HepG2 (cell line): ENCODE measurements around the gene ADRA2A. TPM values are rescaled to one million over a fixed set of nuclear protein-coding genes. Genes with fewer than 3 reads are reported as not detected.

Experiments
- CC2D1A ChIP-seq: sonication (generic); formaldehyde crosslinking; IDR thresholded peaks from 2 replicates; pipeline ENCODE4 v1.8.1; 2023; ENCODE audit warnings: mild to moderate bottlenecking, missing genetic modification reagents
- CTCF ChIP-seq: sonication (generic); formaldehyde crosslinking; IDR thresholded peaks from 2 replicates; pipeline ENCODE4 v1.5.0; 2020; ENCODE audit warnings: mild to moderate bottlenecking, missing genetic modification reagents, moderate library complexity
- E2F5 ChIP-seq: sonication (generic); formaldehyde crosslinking; conservative IDR thresholded peaks from 2 replicates; pipeline ENCODE4 v1.4.0; 2020; ENCODE audit warnings: missing genetic modification reagents
- GPN1 ChIP-seq: sonication (generic); formaldehyde crosslinking; IDR thresholded peaks from 2 replicates; pipeline ENCODE4 v1.5.1; 2020; ENCODE audit warnings: missing genetic modification reagents, borderline replicate concordance
- HMGA1 ChIP-seq: sonication (generic); formaldehyde crosslinking; conservative IDR thresholded peaks from 2 replicates; pipeline ENCODE4 v1.4.0; 2020; ENCODE audit warnings: missing genetic modification reagents
- JARID2 ChIP-seq: sonication (generic); formaldehyde crosslinking; IDR thresholded peaks from 2 replicates; pipeline ENCODE4 v1.8.1; 2023; ENCODE audit warnings: missing genetic modification reagents, inconsistent platforms; ENCODE audit not compliant: insufficient replicate concordance
- MAFF ChIP-seq: IDR thresholded peaks from 2 replicates; pipeline ENCODE4 v1.6.1; 2011; ENCODE audit warnings: low read depth, low read length, improper control_type of control experiment
- MAZ ChIP-seq, 2 experiments: sonication (generic) in 1 of 2; formaldehyde crosslinking in 1 of 2; IDR thresholded peaks; 2 replicates each; pipeline versions ENCODE4 v1.5.0 to v1.6.1; 2012 to 2020; ENCODE audit warnings: low read depth in 2 of 2, mild to moderate bottlenecking in 2 of 2, borderline replicate concordance in 1 of 2, improper control_type of control experiment in 1 of 2, low read length in 1 of 2, missing genetic modification reagents in 1 of 2, moderate library complexity in 1 of 2
- MLLT10 ChIP-seq: sonication (generic); formaldehyde crosslinking; IDR thresholded peaks from 2 replicates; pipeline ENCODE4 v1.4.0; 2020; ENCODE audit warnings: missing genetic modification reagents
- SMC3 ChIP-seq: IDR thresholded peaks from 2 replicates; pipeline ENCODE4 v1.6.1; 2011; ENCODE audit warnings: low read length, improper control_type of control experiment
- SP2 ChIP-seq: sonication (generic); formaldehyde crosslinking; IDR thresholded peaks from 2 replicates; pipeline ENCODE4 v1.5.1; 2020; ENCODE audit warnings: mild to moderate bottlenecking, missing genetic modification reagents
- TFDP1 ChIP-seq: IDR thresholded peaks from 2 replicates; pipeline ENCODE4 v1.6.1; 2016; ENCODE audit warnings: missing compliant biosample characterization, missing genetic modification reagents, borderline replicate concordance
- ZFP36 ChIP-seq: fragments of 150-350 bp; IDR thresholded peaks from 2 replicates; pipeline ENCODE4 v1.6.1; 2018; ENCODE audit warnings: borderline replicate concordance, low read length, low read depth; ENCODE audit not compliant: partially characterized antibody
- ZMAT3 ChIP-seq: sonication (generic); formaldehyde crosslinking; conservative IDR thresholded peaks from 2 replicates; pipeline ENCODE4 v1.7.0; 2021; ENCODE audit warnings: missing genetic modification reagents
- ZNF24 ChIP-seq: fragments of 450-650 bp; IDR thresholded peaks from 2 replicates; pipeline ENCODE4 v1.6.1; 2017; ENCODE audit warnings: antibody characterized with exemption, mild to moderate bottlenecking
- ZNF264 ChIP-seq: sonication (generic); formaldehyde crosslinking; IDR thresholded peaks from 2 replicates; pipeline ENCODE4 v1.4.0; 2020; ENCODE audit warnings: missing genetic modification reagents
- ZNF274 ChIP-seq: sonication (generic); formaldehyde crosslinking; IDR thresholded peaks from 2 replicates; pipeline ENCODE4 v1.5.1; 2020; ENCODE audit warnings: mild to moderate bottlenecking, missing genetic modification reagents
- ZNF451 ChIP-seq: sonication (generic); formaldehyde crosslinking; IDR thresholded peaks from 2 replicates; pipeline ENCODE4 v1.5.0; 2020; ENCODE audit warnings: mild to moderate bottlenecking, missing genetic modification reagents
- ZNF577 ChIP-seq: sonication (generic); formaldehyde crosslinking; IDR thresholded peaks from 2 replicates; pipeline ENCODE4 v1.4.0; 2020; ENCODE audit warnings: mild to moderate bottlenecking, low read depth, missing genetic modification reagents, borderline replicate concordance
- ZNF674 ChIP-seq: sonication (generic); formaldehyde crosslinking; IDR thresholded peaks from 2 replicates; pipeline ENCODE4 v1.5.0; 2020; ENCODE audit warnings: low read depth, mild to moderate bottlenecking, missing genetic modification reagents
- ZNF703 ChIP-seq: sonication (generic); formaldehyde crosslinking; IDR thresholded peaks from 2 replicates; pipeline ENCODE4 v1.5.1; 2020; ENCODE audit warnings: missing genetic modification reagents, mild to moderate bottlenecking, moderate library complexity, borderline replicate concordance
- ZNF720 ChIP-seq: sonication (generic); formaldehyde crosslinking; IDR thresholded peaks from 2 replicates; pipeline ENCODE4 v1.4.0; 2020; ENCODE audit warnings: missing genetic modification reagents
- ZNF781 ChIP-seq: sonication (generic); formaldehyde crosslinking; IDR thresholded peaks from 2 replicates; pipeline ENCODE4 v1.5.1; 2020; ENCODE audit warnings: borderline replicate concordance, mild to moderate bottlenecking, missing genetic modification reagents; ENCODE audit errors: not compliant biosample characterization
- ZNF792 ChIP-seq: IDR thresholded peaks from 2 replicates; pipeline ENCODE4 v1.6.1; 2016
- polyA plus RNA-seq, 8 experiments: library from polyadenylated mRNA; depleted of rRNA in 3 of 8; stranded (reverse) in 7 of 8; unstranded in 1 of 8; fragments of >200 nt; fragmentation: Illumina TruSeq in 4 of 8; extraction: Trizol in 4 of 8; gene quantifications; 2 replicates each; pipeline versions ENCODE4 v1.2.1 to v1.2.3, GENCODE V29; 2011 to 2016; ENCODE audit warnings: low read depth in 4 of 8, missing spikeins in 1 of 8, mixed read lengths in 1 of 8; ENCODE audit not compliant: insufficient read depth in 1 of 8
- total RNA-seq, 5 experiments: library from RNA; depleted of rRNA; stranded (reverse); fragments of >200 nt; fragmentation: Illumina TruSeq; extraction: Trizol; gene quantifications; 2 replicates each; pipeline ENCODE4 v1.2.3, GENCODE V29; 2016; ENCODE audit warnings: low read depth in 1 of 5
- TF ChIP-seq, protein P1 (sequence below): sonication (generic); formaldehyde crosslinking; conservative IDR thresholded peaks from 2 replicates; pipeline ENCODE4 v1.4.0; 2020; ENCODE audit warnings: mild to moderate bottlenecking, missing genetic modification reagents, moderate library complexity

The ADRA2A gene
- total and polyA plus RNA-seq, 2 of the 13 experiments (the other 11 are each of a cell fraction or from before 2014, with no cell fraction given): 0.01 TPM; not detected in 1

DNA sequence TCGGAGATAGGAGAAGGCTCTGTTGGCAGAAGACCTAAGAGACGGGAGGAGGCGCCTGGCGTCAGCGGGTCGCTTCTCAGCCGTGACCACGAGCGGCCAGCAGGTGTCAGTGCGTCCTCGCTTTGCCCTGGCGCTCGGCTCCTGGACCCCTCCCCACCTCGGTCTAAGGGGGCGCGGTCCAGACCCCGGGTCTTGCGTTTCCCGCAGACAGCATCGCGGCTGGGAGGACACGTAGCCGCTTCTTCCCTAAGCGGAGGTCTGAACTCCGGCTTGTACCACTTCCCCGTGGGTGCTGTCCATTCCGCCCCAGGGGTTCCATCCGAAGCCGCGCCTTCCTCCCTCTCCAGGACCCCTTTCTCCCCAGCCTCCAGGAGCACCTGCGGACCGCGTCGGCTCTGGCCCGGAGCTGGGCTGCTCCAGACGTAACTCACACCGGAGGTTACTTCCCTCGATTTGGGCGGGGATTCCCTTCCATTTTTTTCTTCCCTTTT, 593 bp upstream of the ADRA2A start (continued):
- no peak for TF ChIP-seq ZNF24
- no peak for TF ChIP-seq MLLT10 (CRISPR knock-in tag)
- TF ChIP-seq MAZ (IDR thresholded peaks at IDR 0.05; ENCODE audit: borderline replicate concordance, low read depth, low read length): no peak
- TF ChIP-seq MAZ (CRISPR knock-in tag; IDR thresholded peaks at IDR 0.05; ENCODE audit: low read depth): peak; percentile 50; the same call in 1 of the 2 replicates
- peak; percentile 13; the same call in 1 of the 2 replicates for TF ChIP-seq SMC3
- TF ChIP-seq ZNF274: no peak; the same call in 1 of the 2 replicates
- no peak for TF ChIP-seq ZMAT3 (CRISPR knock-in tag)
- TF ChIP-seq ZNF720 (CRISPR knock-in tag): no peak
- no peak for TF ChIP-seq ZNF674 (CRISPR knock-in tag)
- TF ChIP-seq CTCF: peak; percentile 93
- TF ChIP-seq ZNF781 (CRISPR knock-in tag): no peak
- no peak for TF ChIP-seq ZFP36
- no peak for TF ChIP-seq GPN1 (CRISPR knock-in tag)
- TF ChIP-seq ZNF703 (CRISPR knock-in tag): no peak
- TF ChIP-seq ZNF451: no peak
- no peak for TF ChIP-seq TFDP1 (CRISPR knock-in tag)
- TF ChIP-seq ZNF792 (CRISPR knock-in tag): no peak
- TF ChIP-seq ZNF264 (CRISPR knock-in tag): no peak
- TF ChIP-seq HMGA1 (CRISPR knock-in tag): no peak
- TF ChIP-seq JARID2 (CRISPR knock-in tag): no peak
- no peak for TF ChIP-seq MAFF
- TF ChIP-seq, protein P1, sequence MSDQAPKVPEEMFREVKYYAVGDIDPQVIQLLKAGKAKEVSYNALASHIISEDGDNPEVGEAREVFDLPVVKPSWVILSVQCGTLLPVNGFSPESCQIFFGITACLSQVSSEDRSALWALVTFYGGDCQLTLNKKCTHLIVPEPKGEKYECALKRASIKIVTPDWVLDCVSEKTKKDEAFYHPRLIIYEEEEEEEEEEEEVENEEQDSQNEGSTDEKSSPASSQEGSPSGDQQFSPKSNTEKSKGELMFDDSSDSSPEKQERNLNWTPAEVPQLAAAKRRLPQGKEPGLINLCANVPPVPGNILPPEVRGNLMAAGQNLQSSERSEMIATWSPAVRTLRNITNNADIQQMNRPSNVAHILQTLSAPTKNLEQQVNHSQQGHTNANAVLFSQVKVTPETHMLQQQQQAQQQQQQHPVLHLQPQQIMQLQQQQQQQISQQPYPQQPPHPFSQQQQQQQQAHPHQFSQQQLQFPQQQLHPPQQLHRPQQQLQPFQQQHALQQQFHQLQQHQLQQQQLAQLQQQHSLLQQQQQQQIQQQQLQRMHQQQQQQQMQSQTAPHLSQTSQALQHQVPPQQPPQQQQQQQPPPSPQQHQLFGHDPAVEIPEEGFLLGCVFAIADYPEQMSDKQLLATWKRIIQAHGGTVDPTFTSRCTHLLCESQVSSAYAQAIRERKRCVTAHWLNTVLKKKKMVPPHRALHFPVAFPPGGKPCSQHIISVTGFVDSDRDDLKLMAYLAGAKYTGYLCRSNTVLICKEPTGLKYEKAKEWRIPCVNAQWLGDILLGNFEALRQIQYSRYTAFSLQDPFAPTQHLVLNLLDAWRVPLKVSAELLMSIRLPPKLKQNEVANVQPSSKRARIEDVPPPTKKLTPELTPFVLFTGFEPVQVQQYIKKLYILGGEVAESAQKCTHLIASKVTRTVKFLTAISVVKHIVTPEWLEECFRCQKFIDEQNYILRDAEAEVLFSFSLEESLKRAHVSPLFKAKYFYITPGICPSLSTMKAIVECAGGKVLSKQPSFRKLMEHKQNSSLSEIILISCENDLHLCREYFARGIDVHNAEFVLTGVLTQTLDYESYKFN: no peak
- no peak for TF ChIP-seq E2F5 (CRISPR knock-in tag)
- TF ChIP-seq SP2 (CRISPR knock-in tag): no peak
- TF ChIP-seq ZNF577 (CRISPR knock-in tag): no peak
- TF ChIP-seq CC2D1A (CRISPR knock-in tag): no peak
